Keratinocyte (primary cell): ENCODE results near the gene ALOX15B. TPM values are rescaled to one million over a fixed set of nuclear protein-coding genes. Genes with fewer than 3 reads are reported as not detected.
A peak's percentile ranks its signal among the peaks of the same experiment; 100 is the strongest.

Experiments
- DNase-seq: peaks from one replicate; pipeline ENCODE4 v3.0.0-alpha.2; 2011; ENCODE audit warnings: low read depth, missing footprints, low spot score
- FAIRE-seq: peaks from 2 replicates; lab custom pipeline; 2011; peaks lifted over from hg19 to GRCh38; lab: Jason Lieb, UNC
- H2AFZ ChIP-seq: 2 replicates; pipeline ENCODE4 v1.6.0; 2012; ENCODE audit warnings: low read length, control low read depth, inconsistent platforms; ENCODE audit not compliant: control insufficient read depth
- H3K27ac ChIP-seq: 2 replicates; pipeline ENCODE4 v1.5.1; 2011; ENCODE audit warnings: low read length; ENCODE audit not compliant: control insufficient read depth, insufficient read depth
- H3K27me3 ChIP-seq: 3 replicates; pipeline ENCODE4 v1.6.0; 2011; ENCODE audit warnings: low read length; ENCODE audit not compliant: control insufficient read depth, insufficient read depth; ENCODE audit errors: extremely low read depth
- H3K36me3 ChIP-seq, 2 experiments: 2 replicates in 1 of 2; 3 replicates in 1 of 2; pipeline ENCODE4 v1.5.1; 2011; ENCODE audit warnings: low read length in 2 of 2, mild to moderate bottlenecking in 1 of 2; ENCODE audit not compliant: control insufficient read depth in 2 of 2, insufficient read depth in 2 of 2; ENCODE audit errors: extremely low read depth in 1 of 2
- H3K4me1 ChIP-seq: 3 replicates; pipeline ENCODE4 v1.5.1; 2011; ENCODE audit warnings: low read length; ENCODE audit not compliant: control insufficient read depth, insufficient read depth; ENCODE audit errors: extremely low read depth
- H3K4me2 ChIP-seq: 3 replicates; pipeline ENCODE4 v1.6.0; 2011; ENCODE audit warnings: low read depth, low read length; ENCODE audit not compliant: control insufficient read depth, insufficient read depth; ENCODE audit errors: extremely low read depth
- H3K4me3 ChIP-seq, 3 experiments: fragments of 200-600 bp in 1 of 3; sonication (generic) in 1 of 3; 2 replicates in 2 of 3; 3 replicates in 1 of 3; pipeline ENCODE4 v1.5.1; 2011 to 2016; ENCODE audit warnings: low read length in 3 of 3, mild to moderate bottlenecking in 3 of 3, control low read depth in 2 of 3, inconsistent platforms in 1 of 3, low read depth in 1 of 3, mixed read lengths in 1 of 3, mixed run types in 1 of 3, moderate library complexity in 1 of 3; ENCODE audit not compliant: control insufficient read depth in 2 of 3, insufficient read depth in 2 of 3; ENCODE audit errors: extremely low read depth in 1 of 3
- H3K79me2 ChIP-seq: 2 replicates; pipeline ENCODE4 v1.6.0; 2012; ENCODE audit warnings: low read length; ENCODE audit not compliant: control insufficient read depth, insufficient read depth
- H3K9ac ChIP-seq: 3 replicates; pipeline ENCODE4 v1.6.0; 2011; ENCODE audit warnings: low read length; ENCODE audit not compliant: control insufficient read depth, insufficient read depth; ENCODE audit errors: extremely low read depth
- H3K9me1 ChIP-seq: 3 replicates; pipeline ENCODE4 v1.6.0; 2011; ENCODE audit warnings: low read length; ENCODE audit not compliant: control insufficient read depth, insufficient read depth; ENCODE audit errors: extremely low read depth
- H3K9me3 ChIP-seq: 2 replicates; pipeline ENCODE4 v1.5.1; 2012; ENCODE audit warnings: low read depth, low read length; ENCODE audit not compliant: control insufficient read depth
- H4K20me1 ChIP-seq: 3 replicates; pipeline ENCODE4 v1.6.0; 2011; ENCODE audit warnings: low read length; ENCODE audit not compliant: control insufficient read depth, insufficient read depth; ENCODE audit errors: extremely low read depth
- CTCF ChIP-seq, 3 experiments: IDR thresholded peaks in 1 of 3; conservative IDR thresholded peaks in 1 of 3; optimal IDR thresholded peaks in 1 of 3; 2 replicates in 2 of 3; 3 replicates in 1 of 3; pipeline versions ENCODE3 to v1.5.1; 2011; ENCODE audit warnings: low read length in 3 of 3, mild to moderate bottlenecking in 3 of 3, moderate library complexity in 2 of 3, control low read depth in 1 of 3, inconsistent platforms in 1 of 3; ENCODE audit not compliant: insufficient read depth in 2 of 3; ENCODE audit errors: extremely low read depth in 1 of 3
- EZH2 ChIP-seq: IDR thresholded peaks from one replicate; pipeline ENCODE4 v1.6.1; 2012; ENCODE audit warnings: inconsistent platforms, mild to moderate bottlenecking, low read length, moderate library complexity
- dilution Hi-C: fragments of 300-500 bp; cut with MboI; formaldehyde crosslinking; loops from one replicate; pipeline ENCODE4 v1.7.0; 2020; ENCODE audit warnings: low sequenced_read_pairs; ENCODE audit not compliant: extremely low pct_ligation_motif_present
- polyA plus RNA-seq, 5 experiments: library from polyadenylated mRNA; depleted of rRNA in 3 of 5; stranded (reverse) in 3 of 5; stranded (forward) in 1 of 5; unstranded in 1 of 5; fragments of >200 nt; gene quantifications; 1 replicate in 1 of 5; 2 replicates in 3 of 5; 3 replicates in 1 of 5; pipeline versions ENCODE4 v1.2.1 to v1.2.3, GENCODE V29; 2011 to 2012; ENCODE audit warnings: missing spikeins in 2 of 5, low read depth in 1 of 5, low replicate concordance in 1 of 5

Gene ALOX15B
- polyA plus RNA-seq, 1 donor (not counting 4 experiments of a cell fraction or from before 2014, with no cell fraction given) = 29.7 TPM

- H3K4me2 ChIP-seq = peak overlapping the region; percentile 55
- no peaks in the 10 kb centered on the region for H3K9me3 ChIP-seq
- H3K36me3 ChIP-seq = no peaks in the 10 kb centered on the region
- H2AFZ ChIP-seq = no peak overlapping the region
- H3K9me1 ChIP-seq = no peaks in the 10 kb centered on the region
- H3K9ac ChIP-seq = no peak overlapping the region
- no peaks in the 10 kb centered on the region for H4K20me1 ChIP-seq
- dilution Hi-C loops = no loop called here
- DNase-seq (no peak), FAIRE-seq (no peak)
- no peak overlapping the region for H3K4me3 ChIP-seq
- no peaks in the 10 kb centered on the region for H3K27me3 ChIP-seq
- no peaks in the 10 kb centered on the region for H3K79me2 ChIP-seq
- H3K4me1 ChIP-seq = peaks cover 13% of the 10 kb centered on the region
- no peak overlapping the region for H3K27ac ChIP-seq
- TF ChIP-seq EZH2 = no peak
- TF ChIP-seq CTCF (optimal IDR thresholded peaks at IDR 0.05 in 1 of 3, IDR thresholded peaks at IDR 0.05 in 1 of 3, conservative IDR thresholded peaks at IDR 0.05 in 1 of 3; ENCODE audit: extremely low read depth in 1 of 3, insufficient read depth in 2 of 3, low read length in 3 of 3) = no peak
Measured at GRCh38 chr17:8080799-8081219, 42.0 kb downstream of the ALOX15B start.

- FAIRE-seq (no peak), DNase-seq (no peak)
- dilution Hi-C loops = no loop called here
- no peaks in the 10 kb centered on the region for H3K36me3 ChIP-seq
- no peak overlapping the region for H3K27ac ChIP-seq
- no peaks in the 10 kb centered on the region for H3K9me3 ChIP-seq
- H2AFZ ChIP-seq = no peak overlapping the region
- no peak overlapping the region for H3K4me3 ChIP-seq
- TF ChIP-seq CTCF (optimal IDR thresholded peaks at IDR 0.05 in 1 of 3, IDR thresholded peaks at IDR 0.05 in 1 of 3, conservative IDR thresholded peaks at IDR 0.05 in 1 of 3; ENCODE audit: extremely low read depth in 1 of 3, insufficient read depth in 2 of 3, low read length in 3 of 3) = no peak
- no peak for TF ChIP-seq EZH2
- no peak overlapping the region for H3K4me2 ChIP-seq
- no peaks in the 10 kb centered on the region for H3K27me3 ChIP-seq
- no peaks in the 10 kb centered on the region for H3K9me1 ChIP-seq
- no peaks in the 10 kb centered on the region for H4K20me1 ChIP-seq
- no peaks in the 10 kb centered on the region for H3K79me2 ChIP-seq
- H3K9ac ChIP-seq = no peak overlapping the region
- peaks cover 13% of the 10 kb centered on the region for H3K4me1 ChIP-seq
Measured at GRCh38 chr17:8081876-8082275, 43.0 kb downstream of the ALOX15B start.
